Cerebellar cortex (tissue), 1 donor: Measurements from ENCODE around the gene NFKBIZ.
A peak's percentile ranks its signal among the peaks of the same experiment; 100 is the strongest.

Source experiments
- DNase-seq: peaks from one replicate; pipeline ENCODE4 v3.0.0-alpha.2; 2015; ENCODE audit warnings: low spot score

Gene NFKBIZ, protein sequence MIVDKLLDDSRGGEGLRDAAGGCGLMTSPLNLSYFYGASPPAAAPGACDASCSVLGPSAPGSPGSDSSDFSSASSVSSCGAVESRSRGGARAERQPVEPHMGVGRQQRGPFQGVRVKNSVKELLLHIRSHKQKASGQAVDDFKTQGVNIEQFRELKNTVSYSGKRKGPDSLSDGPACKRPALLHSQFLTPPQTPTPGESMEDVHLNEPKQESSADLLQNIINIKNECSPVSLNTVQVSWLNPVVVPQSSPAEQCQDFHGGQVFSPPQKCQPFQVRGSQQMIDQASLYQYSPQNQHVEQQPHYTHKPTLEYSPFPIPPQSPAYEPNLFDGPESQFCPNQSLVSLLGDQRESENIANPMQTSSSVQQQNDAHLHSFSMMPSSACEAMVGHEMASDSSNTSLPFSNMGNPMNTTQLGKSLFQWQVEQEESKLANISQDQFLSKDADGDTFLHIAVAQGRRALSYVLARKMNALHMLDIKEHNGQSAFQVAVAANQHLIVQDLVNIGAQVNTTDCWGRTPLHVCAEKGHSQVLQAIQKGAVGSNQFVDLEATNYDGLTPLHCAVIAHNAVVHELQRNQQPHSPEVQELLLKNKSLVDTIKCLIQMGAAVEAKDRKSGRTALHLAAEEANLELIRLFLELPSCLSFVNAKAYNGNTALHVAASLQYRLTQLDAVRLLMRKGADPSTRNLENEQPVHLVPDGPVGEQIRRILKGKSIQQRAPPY

DNA sequence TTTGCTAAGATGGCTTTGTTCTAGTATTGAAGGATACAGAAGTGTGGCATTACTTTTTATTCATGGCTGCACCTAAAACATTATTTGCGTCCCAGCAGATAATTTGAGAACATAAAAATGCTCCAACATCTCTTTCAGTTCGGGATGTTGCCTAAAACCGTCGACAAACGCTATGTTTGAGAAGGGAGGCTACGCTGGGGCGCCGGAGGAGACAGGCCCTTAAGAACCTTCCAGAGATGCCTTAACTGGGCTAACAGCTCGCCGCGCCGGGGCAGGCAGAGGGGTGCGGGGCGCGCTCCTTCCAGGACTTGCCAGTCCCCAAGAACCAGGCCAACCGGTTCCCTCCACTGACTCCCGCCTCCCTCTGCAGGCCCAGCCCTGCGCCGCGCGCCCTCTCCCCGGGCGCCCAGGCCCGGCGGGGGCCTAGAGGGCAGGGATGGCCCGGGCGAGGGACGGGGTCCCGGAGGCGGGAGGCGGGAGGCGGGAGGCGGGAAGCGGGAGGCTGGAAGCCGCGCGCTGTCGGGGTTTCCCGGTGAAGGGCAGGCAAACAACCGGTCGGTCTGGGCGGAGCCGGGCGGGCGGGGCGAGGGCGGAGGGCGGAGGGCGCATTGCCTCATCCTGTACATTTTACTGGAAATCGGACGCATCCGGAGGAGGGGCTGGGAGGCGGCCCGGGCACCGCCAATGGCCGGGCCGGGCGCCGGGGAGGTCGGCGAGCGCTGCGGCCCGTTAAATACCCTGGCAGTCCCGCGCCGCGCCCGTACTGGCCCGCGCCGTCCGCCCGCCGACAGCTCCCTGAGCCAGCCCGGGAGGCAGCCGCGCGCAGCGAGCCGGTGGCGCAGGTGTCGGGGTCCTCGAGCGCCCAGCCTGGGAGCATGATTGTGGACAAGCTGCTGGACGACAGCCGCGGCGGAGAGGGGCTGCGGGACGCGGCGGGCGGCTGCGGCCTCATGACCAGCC is at the start of gene NFKBIZ:
Gene NFKBIZ, plus strand, starts transcription at position 761 of the 960 bp plus-strand sequence. Its CDS starts 115 bp downstream, at position 876.
- DNase-seq, result peak; percentile 89

DNA sequence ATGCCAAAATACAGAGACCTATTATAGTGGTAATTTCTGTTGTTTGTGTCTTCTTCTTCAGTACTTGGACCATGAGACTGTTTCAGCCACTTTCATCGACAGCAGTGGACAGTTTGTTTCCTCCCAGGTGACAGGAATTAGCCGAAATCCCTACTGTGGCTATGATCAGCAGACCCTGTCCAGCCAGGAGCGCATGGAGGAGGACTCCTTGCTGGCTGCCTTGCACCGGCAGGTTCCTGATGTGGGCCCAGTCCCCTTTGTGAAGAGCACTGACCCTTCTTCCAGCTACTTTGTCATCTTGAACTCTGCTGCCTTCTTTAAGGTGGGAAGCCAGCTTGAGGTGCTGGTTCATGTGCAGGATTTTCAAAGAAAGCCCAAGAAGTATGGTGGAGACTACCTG is 48.1 kb upstream of the NFKBIZ start:
- DNase-seq, result no peak

DNA sequence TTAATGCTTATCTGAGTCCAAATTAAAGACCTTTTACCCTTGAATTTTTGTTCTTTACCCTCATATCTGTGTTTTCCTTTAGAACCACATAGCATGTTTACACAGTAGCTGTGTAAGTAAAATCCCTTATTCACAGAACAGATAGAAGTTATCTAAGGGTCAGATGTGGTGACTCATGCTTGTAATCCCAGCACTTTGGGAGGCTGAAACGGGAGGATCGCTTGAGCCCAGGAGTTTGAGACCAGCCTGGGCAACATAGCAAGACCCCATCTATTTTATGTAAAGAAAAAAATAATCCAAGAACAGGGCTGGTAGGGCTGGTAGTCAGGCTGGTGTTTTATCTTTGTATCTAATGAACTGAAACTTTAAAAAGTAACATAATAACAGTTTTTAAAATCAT is 47.1 kb upstream of the NFKBIZ start:
- DNase-seq, result no peak

DNA sequence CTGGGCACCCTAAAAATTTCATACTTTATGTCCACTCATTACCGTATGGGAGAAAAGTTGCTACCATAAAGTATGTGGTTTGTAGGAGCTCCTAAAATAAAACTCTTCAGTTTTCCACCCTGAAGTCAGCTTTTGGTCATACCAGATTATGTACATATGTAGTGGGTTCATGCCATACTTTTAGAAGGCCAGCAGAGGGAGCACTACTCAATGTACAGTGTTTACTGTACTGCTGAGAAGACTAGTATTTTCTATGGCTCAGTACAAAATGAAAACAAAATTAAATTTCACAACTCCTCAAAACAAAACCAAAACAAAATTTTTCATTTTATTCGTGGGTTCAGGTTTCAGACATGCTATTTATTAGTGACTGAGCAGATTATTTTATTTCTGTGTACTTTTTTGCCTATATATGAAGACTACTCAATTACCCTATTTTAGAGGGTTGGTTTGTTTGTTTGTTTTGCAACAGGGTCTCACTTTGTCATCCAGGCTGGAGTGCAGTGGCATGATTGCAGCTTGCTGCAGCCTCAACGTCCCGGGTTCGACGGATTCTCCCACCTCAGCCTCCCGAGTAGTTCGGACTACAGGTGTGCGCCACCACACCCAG is 46.0 kb upstream of the NFKBIZ start:
- DNase-seq, result peak; percentile 87

DNA sequence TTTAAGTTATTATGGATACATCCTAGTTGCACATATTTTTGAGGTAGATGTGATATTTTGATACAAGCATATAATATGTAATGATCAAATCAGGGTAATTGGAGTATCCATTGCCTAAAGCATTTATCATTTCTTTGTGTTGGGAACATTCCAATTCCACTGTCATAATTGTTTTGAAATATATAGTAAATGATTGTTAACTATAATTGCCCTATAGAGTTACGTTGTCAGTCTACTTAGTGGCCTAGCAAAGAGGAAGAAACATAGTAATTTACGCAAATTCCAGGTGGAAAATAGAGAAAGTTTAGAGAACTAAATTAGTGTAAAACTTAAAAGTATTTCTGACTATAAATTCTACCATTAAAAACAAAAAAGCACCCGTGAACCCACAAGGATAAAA is 45.4 kb upstream of the NFKBIZ start:
- DNase-seq, result no peak

DNA sequence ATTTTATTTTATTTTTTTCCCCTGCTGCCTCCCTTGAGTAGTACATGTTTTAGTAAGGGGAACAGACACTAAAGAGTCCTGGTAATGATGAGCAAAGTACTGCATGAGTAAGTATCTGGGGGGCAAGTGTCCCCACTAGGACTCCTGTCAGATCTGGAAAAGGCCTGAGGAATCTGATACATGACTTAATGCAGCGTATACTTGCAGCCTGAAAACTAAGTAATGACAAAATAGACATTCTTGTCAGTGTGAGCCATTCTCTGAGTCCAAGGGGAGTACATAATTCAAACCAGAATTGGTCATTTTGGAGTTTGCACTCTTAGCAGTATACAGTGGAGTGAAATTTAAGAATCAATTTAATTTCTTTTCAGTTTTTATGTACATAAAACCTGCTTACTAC is 42.8 kb upstream of the NFKBIZ start:
- DNase-seq, result no peak

DNA sequence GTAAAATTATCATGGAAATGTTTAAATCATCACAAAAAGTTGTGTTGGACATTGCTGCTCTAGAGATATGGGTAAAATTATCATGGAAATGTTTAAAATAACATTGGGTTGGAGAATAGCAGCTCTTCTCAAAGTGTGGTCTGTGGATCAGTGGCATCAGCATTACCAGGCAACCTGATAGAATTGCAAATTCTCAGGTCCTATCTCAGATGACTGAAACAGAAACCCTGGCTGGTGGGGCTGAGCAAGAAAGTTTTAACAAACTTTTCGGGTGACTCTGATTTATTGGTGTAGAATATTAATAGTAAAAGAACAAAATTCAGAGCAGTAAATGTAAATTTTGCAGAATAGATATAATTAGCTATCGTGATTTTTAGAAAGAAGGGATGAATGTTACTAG is 41.4 kb upstream of the NFKBIZ start:
- DNase-seq, result no peak

DNA sequence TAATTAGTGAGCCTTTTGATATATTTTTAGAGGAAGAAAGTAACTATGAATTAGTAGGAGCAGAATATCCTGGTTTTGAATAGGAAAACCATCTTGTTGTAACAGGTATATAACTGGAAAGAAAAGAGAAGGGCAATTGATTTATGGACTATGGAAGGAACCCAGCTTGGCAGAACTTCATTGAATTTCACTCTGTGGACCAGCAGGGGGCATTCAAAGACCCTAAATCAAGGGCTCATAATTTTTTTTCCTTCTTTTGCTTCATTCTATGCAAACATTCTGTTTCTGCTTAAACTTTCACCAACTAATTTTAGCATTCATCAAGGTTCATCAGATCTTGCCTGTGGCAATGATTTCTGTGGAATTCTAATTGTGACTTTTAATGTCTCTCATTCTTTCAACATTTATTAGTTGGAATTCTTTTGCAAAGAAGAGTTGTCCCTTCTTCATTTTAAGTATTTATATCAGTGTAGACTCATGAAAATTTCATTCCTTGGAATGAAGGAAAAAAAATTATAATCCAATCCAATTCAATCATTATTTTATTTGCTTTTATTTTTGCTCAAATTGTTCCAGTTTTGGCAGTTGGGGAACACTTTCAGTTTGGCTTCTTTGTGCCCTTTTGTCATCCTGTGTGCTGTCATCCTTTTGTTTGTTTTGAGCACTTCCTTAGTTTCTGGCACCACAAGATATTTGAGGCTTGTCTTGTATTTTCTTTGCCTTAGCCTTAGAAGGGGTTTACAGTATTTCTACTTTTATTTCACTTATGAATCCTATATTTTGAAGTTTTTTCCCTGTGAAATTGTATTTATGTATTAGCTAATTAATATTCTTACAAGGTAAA is 39.9 kb upstream of the NFKBIZ start:
- DNase-seq, result no peak

DNA sequence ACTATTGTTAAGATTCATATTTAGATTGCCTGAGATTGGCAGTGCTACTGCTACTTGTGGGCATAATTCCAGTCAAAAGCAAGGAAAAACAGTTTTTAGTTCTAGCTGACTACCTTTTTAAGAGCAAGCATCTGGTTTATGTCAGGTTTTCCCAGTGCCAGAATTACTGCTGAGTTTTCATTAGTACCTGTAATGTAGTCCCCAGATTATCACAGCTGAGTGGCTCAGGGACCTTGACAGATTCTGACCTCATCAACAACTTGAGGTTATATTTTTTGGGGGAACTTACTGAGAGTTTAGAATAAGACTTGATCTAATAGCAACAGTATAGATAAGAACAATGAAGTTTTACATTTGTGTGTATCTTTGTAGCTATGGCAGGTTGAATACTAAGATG is 39.3 kb upstream of the NFKBIZ start:
- DNase-seq, result no peak

DNA sequence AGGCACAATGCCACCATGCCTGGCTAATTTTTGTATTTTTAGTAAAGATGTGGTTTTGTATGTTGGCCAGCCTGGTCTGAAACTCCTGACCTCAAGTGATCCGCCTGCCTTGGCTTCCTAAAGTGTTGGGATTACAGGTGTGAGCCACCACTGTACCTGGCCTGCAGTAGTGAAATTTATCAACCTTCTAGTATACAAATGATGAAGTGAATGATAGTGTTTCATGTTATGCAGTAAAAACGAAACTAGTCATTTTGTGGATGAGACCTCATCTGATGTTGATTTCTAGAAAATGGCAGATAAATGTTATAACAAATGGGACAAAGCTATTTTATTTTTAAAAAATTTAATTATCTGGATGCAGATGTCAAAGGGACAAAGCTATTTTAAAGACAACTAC is 37.4 kb upstream of the NFKBIZ start:
- no peak for DNase-seq

DNA sequence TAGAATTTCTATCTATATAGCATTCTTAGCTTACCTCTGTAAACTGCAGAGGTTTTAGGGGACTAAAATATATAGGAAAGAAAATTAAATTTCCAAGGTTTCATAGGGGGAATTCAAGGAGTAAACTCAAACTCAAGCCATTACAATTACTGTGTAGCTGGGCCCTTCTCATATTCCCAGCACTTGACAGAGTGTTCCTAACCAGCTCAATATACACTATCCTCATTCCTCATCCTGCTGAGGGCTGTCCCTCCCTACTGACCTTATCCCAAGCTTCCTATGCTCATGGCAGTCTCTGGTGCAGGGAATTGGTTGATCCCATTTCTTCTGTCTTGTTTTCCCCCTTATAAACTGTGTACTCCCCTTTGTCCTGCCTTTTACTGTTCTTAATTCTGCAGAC is 36.4 kb upstream of the NFKBIZ start:
- no peak for DNase-seq

DNA sequence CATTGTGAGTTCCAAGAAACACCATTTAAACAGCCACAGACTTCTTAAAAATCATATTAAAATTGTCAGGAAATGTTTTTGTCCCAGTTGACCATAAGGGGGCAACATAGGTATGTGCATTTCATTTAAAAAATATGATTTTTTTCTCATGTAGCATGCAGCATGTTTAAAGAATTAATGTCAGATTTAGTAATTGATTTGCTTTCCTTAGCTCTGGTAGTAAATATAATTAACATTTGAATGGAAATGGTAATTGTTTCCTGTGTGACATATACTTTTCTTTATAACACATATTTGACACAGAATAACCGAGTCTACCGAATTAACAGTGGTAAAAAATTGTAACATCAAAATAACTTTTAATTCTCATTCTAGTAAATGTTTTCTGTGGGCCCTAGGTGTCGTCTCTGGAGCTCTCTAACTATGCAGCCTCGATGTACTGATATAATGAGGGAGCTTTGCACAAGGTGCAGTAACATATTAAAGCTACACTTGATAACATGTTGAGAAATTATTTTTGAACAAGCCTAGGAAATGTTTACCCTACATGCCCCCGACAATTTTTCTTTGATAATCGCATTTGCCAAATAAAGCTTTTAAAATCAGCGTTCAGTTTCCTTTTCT is 35.4 kb upstream of the NFKBIZ start:
- no peak for DNase-seq

DNA sequence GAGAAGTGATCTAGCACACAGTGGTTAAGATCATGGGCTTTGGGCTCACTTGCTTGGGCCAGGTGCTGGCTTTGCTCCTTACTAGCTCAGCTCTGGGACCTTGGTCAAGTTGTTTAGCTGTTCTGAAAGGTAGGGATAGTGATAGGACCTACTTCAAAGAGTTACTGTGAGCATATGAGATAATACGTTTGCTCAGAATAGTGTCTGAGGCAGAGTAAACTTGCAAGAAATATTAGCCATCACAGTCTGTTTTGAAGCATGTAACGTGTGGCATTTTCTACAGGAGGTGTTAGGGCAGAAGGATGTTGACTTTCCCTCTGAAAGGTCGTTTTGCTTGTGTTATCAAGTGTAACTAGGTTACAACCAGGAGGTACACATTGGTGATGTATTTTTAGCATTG is 34.5 kb upstream of the NFKBIZ start:
- no peak for DNase-seq

DNA sequence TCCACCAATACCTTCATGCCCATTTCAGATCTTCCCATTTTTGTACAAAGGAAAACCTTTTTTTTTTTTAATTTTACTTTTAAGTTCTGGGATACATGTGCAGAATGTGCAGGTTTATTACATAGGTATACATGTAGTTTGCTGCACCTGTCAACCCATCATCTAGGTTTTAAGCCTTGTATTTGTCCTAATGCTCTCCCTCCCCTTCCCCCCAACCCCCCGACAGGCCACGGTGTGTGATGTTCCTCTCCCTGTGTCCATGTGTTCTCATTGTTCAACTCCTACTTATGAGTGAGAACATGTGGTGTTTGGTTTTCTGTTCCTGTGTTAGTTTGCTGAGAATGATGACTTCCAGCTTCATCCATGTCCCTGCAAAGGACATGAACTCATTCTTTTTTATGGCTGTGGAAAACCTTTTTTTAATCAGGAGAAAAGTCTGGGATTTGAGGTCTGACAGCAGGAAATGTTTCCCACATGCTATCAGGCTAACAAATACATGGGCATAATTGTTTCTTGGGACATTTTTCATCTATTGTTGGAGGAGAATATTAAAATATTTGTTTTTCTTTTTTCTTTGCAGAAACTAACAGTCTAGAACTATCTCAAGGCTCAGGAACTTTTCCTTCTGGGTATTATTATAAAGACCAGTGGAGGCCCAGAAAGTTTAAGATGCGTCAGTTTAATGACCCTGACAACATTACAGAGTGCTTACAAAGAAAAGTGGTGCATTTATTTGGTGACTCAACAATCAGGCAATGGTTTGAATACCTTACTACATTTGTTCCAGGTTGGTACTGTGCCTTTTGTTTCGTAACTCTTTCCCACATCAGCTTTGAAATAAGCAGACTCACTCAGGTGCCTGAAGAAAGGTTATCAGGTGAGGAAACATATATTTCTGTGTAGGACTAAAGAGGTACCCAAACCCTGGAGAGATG is 32.8 kb upstream of the NFKBIZ start:
- no peak for DNase-seq

DNA sequence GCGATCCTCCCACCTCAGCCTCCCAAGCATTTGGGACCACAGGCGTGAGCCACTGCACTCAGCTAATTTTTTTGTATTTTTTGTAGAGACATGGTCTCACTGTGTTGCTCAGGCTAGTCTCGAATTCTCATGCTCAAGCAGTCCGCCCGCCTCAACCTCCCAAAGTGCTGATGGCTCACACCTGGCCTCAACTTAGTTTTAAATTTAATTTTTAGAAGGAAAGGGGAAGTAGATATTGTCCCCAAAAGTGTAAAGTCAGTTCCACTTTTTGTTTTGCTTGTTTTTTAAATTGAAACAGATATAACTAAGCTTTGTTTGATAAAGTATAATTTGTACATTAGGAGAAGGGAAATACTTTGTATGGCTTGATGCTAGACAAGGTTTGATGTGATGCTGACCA is 31.3 kb upstream of the NFKBIZ start:
- no peak for DNase-seq

DNA sequence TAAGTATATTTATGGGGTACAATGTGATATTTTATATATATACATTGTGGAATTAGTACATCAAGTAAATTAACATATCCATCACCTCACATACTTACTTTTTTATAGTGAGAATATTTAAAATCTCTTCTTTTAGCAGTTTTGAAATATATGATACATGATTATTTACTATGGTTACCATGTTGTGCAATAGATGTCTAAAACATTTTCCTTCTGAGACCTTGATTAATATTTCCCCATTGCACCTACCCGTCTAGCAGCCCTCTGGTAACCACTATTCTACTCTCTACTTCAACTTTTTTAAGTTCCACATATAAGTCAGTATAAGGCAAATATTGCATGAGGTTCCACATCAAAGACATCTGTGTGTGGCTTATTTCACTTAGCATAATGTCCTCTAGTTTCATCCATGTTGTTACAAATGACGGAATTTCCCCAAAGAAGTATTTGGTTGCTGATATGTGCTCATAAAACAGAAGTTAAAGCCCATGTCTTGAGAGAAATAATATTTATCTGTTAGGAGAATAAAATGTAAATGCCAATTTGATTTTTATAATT is 29.6 kb upstream of the NFKBIZ start:
- DNase-seq, result no peak

DNA sequence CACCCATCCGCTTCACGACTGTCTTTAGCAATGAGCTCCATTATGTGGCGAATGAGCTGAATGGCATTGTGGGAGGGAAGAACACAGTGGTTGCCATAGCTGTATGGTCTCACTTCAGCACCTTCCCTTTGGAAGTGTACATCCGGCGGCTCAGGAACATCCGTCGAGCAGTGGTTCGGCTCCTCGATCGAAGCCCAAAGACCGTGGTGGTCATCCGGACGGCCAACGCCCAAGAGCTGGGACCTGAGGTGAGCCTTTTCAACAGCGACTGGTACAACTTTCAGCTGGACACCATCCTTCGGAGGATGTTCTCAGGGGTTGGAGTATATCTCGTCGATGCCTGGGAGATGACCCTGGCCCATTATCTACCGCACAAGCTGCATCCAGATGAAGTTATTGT is 27.8 kb upstream of the NFKBIZ start:
- DNase-seq, result no peak

DNA sequence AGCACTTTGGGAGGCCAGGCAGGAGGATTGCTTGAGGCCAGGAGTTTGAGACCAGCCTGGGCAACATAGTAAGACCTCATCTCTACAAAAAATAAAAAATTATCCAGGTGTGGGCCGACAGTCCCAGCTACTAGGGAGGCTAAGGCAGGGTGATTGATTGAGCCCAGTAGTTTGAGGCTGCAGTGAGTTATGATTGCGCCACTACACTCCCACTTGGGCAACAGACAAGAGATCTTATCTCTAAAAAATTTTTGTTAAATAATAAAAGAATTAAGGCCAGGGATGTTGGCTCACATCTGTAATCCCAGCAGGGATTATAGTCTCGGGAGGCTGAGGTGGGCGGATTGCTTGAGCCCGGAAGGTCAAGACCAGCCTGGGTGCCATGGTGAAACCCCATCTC is 25.8 kb upstream of the NFKBIZ start:
- DNase-seq, result no peak

DNA sequence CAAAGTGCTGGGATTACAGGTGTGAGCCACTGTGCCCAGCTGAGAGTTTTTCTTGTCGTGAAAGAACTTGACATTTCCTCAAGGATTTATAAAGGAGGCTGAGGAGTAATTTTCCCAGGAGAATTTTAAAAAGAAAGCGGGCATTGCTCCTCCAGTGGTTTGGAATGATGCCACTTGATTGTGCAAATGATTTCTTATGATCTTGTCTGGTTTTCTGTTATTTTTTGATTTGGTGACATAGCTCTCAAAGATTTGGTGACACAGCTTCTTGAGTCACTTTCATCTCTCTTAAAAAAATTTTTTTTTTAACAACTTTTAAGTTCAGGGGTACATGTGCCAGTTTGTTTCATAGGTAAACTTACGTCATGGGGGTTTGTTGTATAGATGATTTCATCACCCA is 24.6 kb upstream of the NFKBIZ start:
- DNase-seq, result no peak
